IPS-NIHi11 (cell line): ENCODE data around the gene SLC47A2.

Experiments
- DNase-seq: peaks from one replicate; pipeline ENCODE4 v3.0.0; 2012; ENCODE audit warnings: mixed read lengths, low spot score

SLC47A2 gene

DNA sequence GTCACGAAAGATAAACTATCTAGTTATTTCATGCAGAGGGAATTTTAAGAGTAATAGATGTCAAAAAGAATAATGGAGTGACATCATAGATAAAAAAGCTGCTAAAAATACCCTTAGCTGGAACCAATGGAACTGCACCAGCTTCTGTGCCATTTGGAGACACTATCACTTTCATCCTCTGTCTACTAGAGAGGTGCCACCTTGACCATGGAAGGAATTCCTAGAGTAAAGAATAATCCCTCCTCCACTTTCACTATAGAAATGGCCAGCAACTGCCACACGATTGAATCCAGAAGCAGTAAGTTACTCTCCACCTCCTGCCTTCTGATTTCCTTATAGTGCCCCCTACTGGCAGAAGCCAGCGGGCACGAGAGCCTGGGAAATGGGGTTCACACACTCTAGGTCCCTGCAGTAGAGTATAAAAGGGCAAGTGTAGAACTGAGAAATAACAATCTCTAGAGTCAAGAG is 70.6 kb downstream of the SLC47A2 start:
- DNase-seq = peak; percentile 63

- DNase-seq = no peak
Observed at GRCh38 chr17:19644493-19645210, 71.7 kb downstream of the SLC47A2 start.

GRCh38 chr17:19642373-19642893 is 74.0 kb downstream of the SLC47A2 start:
- DNase-seq = no peak

GRCh38 chr17:19641687-19642372 is 74.6 kb downstream of the SLC47A2 start:
- no peak for DNase-seq

GRCh38 chr17:19631905-19632304 is 84.5 kb downstream of the SLC47A2 start:
- no peak for DNase-seq

DNA sequence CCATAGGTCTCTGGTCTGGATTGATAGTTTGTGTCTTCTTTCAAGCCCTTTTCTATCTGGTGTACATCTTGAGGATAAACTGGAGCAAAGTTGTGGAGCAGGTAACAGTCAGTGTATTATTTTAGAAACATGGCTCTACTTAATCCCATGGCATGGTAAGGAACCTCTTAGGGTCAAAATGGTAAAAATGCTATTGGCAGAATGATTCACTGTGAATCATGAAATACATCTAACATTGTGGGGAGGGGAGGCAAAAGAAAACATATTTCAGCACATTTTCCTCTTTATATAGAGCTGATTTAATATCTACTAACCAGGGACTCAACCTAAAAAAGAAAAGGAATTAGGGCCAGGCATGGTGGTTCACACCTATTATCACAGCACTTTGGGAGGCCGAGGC is 85.7 kb downstream of the SLC47A2 start:
- no peak for DNase-seq

- no peak for DNase-seq
Observed at GRCh38 chr17:19630035-19630434, 86.3 kb downstream of the SLC47A2 start.

GRCh38 chr17:19629449-19629848 is 86.9 kb downstream of the SLC47A2 start:
- no peak for DNase-seq
